Bronchial epithelial cell (primary cell): ENCODE results near the gene MBD6. TPM values are rescaled to one million over a fixed set of nuclear protein-coding genes. Genes with fewer than 3 reads are reported as not detected.
"Not testable (repeated sequence)": the region's sequence is repeated elsewhere in the genome, so short reads cannot be mapped to it uniquely, and the experiment has no call there.

Source experiments
- DNase-seq: peaks from one replicate; pipeline ENCODE4 v3.0.0-alpha.2; 2010; ENCODE audit warnings: low read depth
- FAIRE-seq: peaks from 2 replicates; lab custom pipeline; 2011; peaks lifted over from hg19 to GRCh38; lab: Jason Lieb, UNC
- H3K27me3 ChIP-seq: 2 replicates; pipeline ENCODE4 v1.5.1; 2011; ENCODE audit warnings: low read length; ENCODE audit not compliant: control insufficient read depth, insufficient read depth
- H3K36me3 ChIP-seq: 2 replicates; pipeline ENCODE4 v1.5.1; 2011; ENCODE audit warnings: low read length; ENCODE audit not compliant: control insufficient read depth, insufficient read depth
- H3K4me3 ChIP-seq: 2 replicates; pipeline ENCODE4 v1.5.1; 2011; ENCODE audit warnings: mild to moderate bottlenecking, low read depth, low read length, control low read depth
- total RNA-seq: library from RNA; depleted of rRNA; stranded (reverse); fragments of >200 nt; gene quantifications from 2 replicates; pipeline ENCODE4 v1.2.1, GENCODE V29; 2014
- TF ChIP-seq, protein P1 (sequence below): IDR thresholded peaks from 2 replicates; pipeline ENCODE4 v1.5.1; 2011; ENCODE audit warnings: mild to moderate bottlenecking, moderate library complexity, low read length, control low read depth, inconsistent platforms; ENCODE audit not compliant: insufficient read depth, severe bottlenecking

Gene MBD6
- total RNA-seq, 1 donor from 2014 or later: 5.0 TPM

DNA sequence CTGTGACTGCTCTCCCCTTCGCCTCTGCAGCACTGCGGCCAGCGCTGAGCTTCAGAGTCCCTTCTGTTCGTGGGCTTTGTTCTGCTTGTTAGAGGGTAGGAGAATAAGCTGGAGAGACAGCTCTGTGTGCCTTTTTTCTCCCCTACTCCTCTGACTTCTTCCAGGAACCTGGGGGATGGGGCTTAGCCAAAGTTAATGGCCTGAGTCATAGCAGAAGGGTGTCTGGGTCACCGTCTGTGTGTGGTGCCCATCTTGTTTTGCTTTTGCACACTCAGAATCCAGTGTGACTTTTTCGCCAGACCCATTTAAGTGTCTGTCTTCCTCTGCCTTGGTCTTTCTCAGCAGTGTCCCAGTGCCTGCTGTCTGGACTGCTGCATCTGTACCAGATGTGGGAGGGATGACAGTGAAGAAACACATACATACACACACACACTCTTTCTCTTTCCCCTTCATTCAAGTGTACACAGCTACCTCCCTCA, 30.2 kb downstream of the MBD6 start:
- FAIRE-seq (peak; percentile 73), DNase-seq (peak; percentile 15)
- peaks cover 7% of the 10 kb centered on the region for H3K27me3 ChIP-seq
- no peaks in the 10 kb centered on the region for H3K36me3 ChIP-seq
- TF ChIP-seq, protein P1, sequence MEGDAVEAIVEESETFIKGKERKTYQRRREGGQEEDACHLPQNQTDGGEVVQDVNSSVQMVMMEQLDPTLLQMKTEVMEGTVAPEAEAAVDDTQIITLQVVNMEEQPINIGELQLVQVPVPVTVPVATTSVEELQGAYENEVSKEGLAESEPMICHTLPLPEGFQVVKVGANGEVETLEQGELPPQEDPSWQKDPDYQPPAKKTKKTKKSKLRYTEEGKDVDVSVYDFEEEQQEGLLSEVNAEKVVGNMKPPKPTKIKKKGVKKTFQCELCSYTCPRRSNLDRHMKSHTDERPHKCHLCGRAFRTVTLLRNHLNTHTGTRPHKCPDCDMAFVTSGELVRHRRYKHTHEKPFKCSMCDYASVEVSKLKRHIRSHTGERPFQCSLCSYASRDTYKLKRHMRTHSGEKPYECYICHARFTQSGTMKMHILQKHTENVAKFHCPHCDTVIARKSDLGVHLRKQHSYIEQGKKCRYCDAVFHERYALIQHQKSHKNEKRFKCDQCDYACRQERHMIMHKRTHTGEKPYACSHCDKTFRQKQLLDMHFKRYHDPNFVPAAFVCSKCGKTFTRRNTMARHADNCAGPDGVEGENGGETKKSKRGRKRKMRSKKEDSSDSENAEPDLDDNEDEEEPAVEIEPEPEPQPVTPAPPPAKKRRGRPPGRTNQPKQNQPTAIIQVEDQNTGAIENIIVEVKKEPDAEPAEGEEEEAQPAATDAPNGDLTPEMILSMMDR: no peak
- H3K4me3 ChIP-seq: no peak overlapping the region

DNA sequence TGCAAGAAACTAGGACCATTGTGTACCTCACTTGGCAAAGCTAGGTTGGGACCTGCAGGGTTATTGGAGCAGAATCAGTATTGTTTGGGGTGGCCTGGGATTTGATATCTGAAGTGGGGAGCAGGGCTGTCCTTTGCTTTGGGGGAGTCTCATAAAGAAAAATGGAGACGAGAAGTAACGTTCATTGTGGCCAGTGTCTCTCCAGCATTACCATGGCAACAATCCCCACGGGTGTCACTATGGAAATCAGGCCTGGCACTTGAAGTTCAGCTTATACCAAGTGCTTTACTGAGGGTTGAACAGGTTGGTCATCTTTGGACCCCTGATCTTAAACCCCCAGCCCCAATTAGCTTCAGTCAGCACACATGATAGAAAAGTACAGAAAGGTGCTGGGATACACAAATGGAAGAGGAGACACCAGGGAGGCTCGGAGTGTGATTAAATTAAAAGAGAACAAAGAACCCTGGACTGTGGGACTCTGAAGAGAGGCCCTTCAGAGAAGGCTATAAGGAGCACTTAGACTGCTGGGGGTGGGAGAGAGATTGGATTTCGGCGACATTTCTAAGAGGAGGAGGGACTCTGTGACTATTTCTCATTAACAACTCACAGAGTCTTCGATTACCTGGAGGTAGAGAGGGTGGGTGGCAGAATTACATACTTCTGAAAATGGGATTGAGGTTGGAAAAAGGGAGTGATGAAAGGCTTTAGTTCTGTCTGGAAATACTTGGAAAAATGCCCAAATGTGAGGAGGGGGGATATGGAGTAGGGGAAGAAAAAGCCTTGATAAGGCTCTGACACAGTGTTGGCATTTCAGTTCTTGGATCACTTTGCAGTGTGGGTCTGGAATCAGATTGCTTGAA, 30.9 kb downstream of the MBD6 start:
- TF ChIP-seq, protein P1: no peak
- Histone ChIP-seq H3K27me3 (peaks cover 7% of the 10 kb centered on the region), H3K4me3 (no peak overlapping the region), H3K36me3 (no peaks in the 10 kb centered on the region)
- FAIRE-seq: no peak
- no peak for DNase-seq

DNA sequence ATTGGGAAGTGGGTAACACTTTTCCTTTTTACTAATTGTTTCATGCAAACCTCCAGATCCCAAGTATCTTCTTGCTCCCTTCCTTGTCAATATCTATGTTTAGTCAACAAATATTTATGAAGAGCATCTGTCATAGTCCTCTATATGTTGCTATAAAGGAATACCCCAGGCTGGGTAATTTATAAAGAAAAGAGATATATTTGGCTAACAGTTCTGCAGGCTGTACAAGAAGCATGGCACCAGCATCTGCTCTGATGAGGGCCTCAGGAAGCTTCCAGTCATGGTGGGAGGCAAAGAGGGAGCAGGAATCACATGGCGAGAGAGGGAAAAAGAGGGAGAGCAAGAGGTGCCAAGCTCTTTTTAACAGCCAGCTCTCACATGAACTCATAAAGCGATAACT, 31.8 kb downstream of the MBD6 start:
- DNase-seq (no peak), FAIRE-seq (no peak)
- no peak overlapping the region for H3K4me3 ChIP-seq

DNA sequence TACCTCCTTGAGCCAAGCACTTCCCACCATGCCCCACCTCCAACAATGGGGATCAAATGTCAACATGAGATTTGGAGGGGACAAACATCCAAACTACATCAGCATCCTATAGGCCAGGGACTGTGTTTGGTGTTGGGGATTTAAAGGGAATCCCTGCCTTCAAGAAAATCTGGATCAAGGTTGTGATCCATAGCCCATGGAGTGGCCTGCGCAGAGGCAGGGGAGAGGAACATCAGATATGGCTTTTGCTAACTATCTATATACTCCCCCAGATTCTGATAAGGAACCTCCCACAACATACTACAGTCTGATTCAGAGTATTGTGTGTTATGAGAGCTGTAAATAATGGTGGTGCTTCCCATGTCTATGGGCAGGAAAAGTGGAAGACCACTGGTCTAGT, 32.3 kb downstream of the MBD6 start:
- TF ChIP-seq, protein P1: no peak
- no peaks in the 10 kb centered on the region for H3K36me3 ChIP-seq
- H3K27me3 ChIP-seq: no peaks in the 10 kb centered on the region
- FAIRE-seq: peak; percentile 36
- H3K4me3 ChIP-seq: no peak overlapping the region
- DNase-seq: no peak

More for the DNA sequence above, 31.8 kb downstream of the MBD6 start:
- Histone ChIP-seq H3K27me3 (peaks cover 1% of the 10 kb centered on the region), H3K36me3 (no peaks in the 10 kb centered on the region)
- TF ChIP-seq, protein P1: no peak

DNA sequence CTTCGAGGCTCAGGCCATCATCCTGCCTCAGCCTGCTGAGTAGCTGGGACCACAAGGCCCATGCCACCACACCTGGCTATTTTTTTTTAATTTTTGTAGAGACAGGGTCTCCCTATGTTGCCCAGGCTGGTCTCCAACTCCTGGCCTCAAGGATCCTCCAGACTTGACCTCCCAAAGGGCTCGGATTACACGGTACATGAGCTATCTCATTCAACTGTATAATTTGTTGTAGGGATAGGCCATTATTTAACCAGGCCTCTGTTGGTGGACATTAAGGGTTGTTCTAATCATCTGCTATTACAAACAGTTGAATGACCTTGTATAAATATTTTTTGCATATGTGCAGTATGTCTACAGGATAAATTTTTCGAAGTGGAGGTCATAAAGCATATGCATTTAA, 36.2 kb downstream of the MBD6 start:
- no peak overlapping the region for H3K4me3 ChIP-seq
- TF ChIP-seq, protein P1: no peak

DNA sequence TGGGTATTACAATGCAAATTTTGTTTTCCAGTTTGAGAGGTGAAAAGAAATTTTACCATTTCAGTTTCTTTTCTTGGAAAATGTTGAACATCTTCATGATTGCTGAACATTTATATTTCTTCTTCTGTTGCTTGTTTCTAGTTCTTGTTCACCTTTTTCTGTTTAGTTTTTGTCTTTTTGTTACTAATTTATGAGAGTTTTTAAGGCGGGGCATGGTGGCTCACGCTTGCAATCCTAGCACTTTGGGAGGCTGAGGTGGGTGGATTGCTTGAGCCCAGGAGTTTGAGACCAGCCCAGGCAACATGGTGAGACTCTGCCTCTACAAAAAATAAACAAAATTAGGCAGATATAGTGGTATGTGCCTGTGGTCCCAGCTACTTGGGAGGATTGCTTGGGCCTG, 37.9 kb downstream of the MBD6 start:
- Histone ChIP-seq H3K36me3 (no peaks in the 10 kb centered on the region), H3K27me3 (no peaks in the 10 kb centered on the region), H3K4me3 (no peak overlapping the region)
- TF ChIP-seq, protein P1: no peak
- DNase-seq: no peak
- no peak for FAIRE-seq

More for the DNA sequence above, 36.2 kb downstream of the MBD6 start:
- Histone ChIP-seq H3K27me3 (no peaks in the 10 kb centered on the region), H3K36me3 (no peaks in the 10 kb centered on the region)
- DNase-seq (no peak), FAIRE-seq (no peak)

DNA sequence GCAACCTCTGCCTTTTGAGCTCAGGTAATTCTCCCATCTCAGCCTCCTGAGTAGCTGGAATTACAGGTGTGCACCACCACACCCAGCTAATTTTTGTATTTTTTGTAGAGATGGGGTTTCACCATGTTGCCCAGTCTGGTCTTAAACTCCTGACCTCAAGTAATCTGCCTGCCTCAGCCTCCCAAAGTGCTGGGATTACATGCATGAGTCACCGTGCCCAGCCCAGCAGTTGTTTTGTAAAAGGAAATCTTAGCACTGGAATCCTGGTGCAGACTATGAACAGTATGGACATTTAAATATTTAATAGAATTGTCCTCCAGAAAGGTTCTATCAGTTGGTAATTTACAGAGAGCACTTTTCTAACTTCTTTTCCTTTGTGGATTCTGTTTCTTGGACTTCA, 38.5 kb downstream of the MBD6 start:
- H3K4me3 ChIP-seq, FAIRE-seq, H3K27me3 ChIP-seq, H3K36me3 ChIP-seq: not testable (repeated sequence)
- DNase-seq: peak; percentile 35
